A673 (cell line): ENCODE data around the gene IFI44L. TPM values are rescaled to one million over a fixed set of nuclear protein-coding genes. Genes with fewer than 3 reads are reported as not detected.

Experiments used
- BruUV-seq: library from RNA; stranded (reverse); fragments of 400-500 nt; replicated peaks from 2 replicates; lab custom pipeline; 2021; lab: Mats Ljungman, UMichigan
- CTCF ChIA-PET: fragments of 300-600 bp; sonication (Branson Sonifier 250); formaldehyde crosslinking; loops from one replicate; lab custom pipeline; 2022; ENCODE audit warnings: antibody characterized with exemption; lab: Charles Lee
- POLR2A ChIA-PET: fragments of 300-600 bp; sonication (Branson Sonifier 250); formaldehyde crosslinking; loops from one replicate; lab custom pipeline; 2022; ENCODE audit warnings: antibody characterized with exemption; ENCODE audit not compliant: low non-redundant PET; lab: Charles Lee
- DNase-seq: peaks from one replicate; pipeline ENCODE4 v3.0.0-alpha.2; 2015; ENCODE audit warnings: low spot score
- H3K27ac ChIP-seq: fragments of 200-600 bp; sonication (generic); 2 replicates; pipeline ENCODE4 v1.5.1; 2016; ENCODE audit warnings: mixed run types, low read depth, mild to moderate bottlenecking, mixed read lengths, antibody characterized with exemption, low read length; ENCODE audit not compliant: poor library complexity, severe bottlenecking
- H3K27me3 ChIP-seq: fragments of 200-600 bp; sonication (generic); replicated peaks from 2 replicates; pipeline ENCODE4 v1.6.1; 2017; ENCODE audit warnings: mixed run types, low read depth, mild to moderate bottlenecking, mixed read lengths, antibody characterized with exemption, low read length; ENCODE audit not compliant: insufficient read depth, poor library complexity
- H3K36me3 ChIP-seq: fragments of 200-600 bp; sonication (generic); 2 replicates; pipeline ENCODE4 v1.6.1; 2016; ENCODE audit warnings: mixed run types, mild to moderate bottlenecking, mixed read lengths, antibody characterized with exemption, low read length; ENCODE audit not compliant: insufficient read depth, poor library complexity, severe bottlenecking
- H3K4me1 ChIP-seq: fragments of 200-600 bp; sonication (generic); 2 replicates; pipeline ENCODE4 v1.6.1; 2017; ENCODE audit warnings: mixed run types, mild to moderate bottlenecking, mixed read lengths, antibody characterized with exemption, low read length; ENCODE audit not compliant: insufficient read depth, poor library complexity, severe bottlenecking
- H3K4me3 ChIP-seq: fragments of 200-600 bp; sonication (generic); 2 replicates; pipeline ENCODE4 v1.5.1; 2016; ENCODE audit warnings: low read depth, mixed run types, mild to moderate bottlenecking, mixed read lengths, low read length; ENCODE audit not compliant: poor library complexity, severe bottlenecking
- H3K9me3 ChIP-seq: fragments of 200-600 bp; sonication (generic); 2 replicates; pipeline ENCODE4 v1.6.1; 2016; ENCODE audit warnings: mixed run types, low read depth, mild to moderate bottlenecking, mixed read lengths, antibody characterized with exemption, low read length; ENCODE audit not compliant: poor library complexity, severe bottlenecking
- EZH2 ChIP-seq: fragments of 200-600 bp; sonication (generic); IDR thresholded peaks from 2 replicates; pipeline ENCODE4 v1.6.1; 2017; ENCODE audit warnings: borderline replicate concordance, low read depth, mild to moderate bottlenecking, mixed read lengths, antibody characterized with exemption, low read length; ENCODE audit not compliant: poor library complexity, severe bottlenecking
- intact Hi-C: fragments of 100-400 bp; cut with micrococcal nuclease; formaldehyde crosslinking; loops from one replicate; pipeline ENCODE4 v1.10.0; 2022; ENCODE audit not compliant: unreplicated experiment
- total RNA-seq: library from RNA; stranded (reverse); gene quantifications from 2 replicates; pipeline ENCODE4 v1.2.3, GENCODE V29; 2021
- TF ChIP-seq, protein P1 (sequence below): fragments of 300-800, 200-600 bp; sonication (generic); conservative IDR thresholded peaks from 2 replicates; pipeline ENCODE4 v1.5.1; 2017; ENCODE audit warnings: low read depth, mild to moderate bottlenecking, antibody characterized with exemption, low read length, moderate library complexity, mixed read lengths

Gene IFI44L
- total RNA-seq, 1 experiment from 2014 or later: 7.5 TPM

DNA sequence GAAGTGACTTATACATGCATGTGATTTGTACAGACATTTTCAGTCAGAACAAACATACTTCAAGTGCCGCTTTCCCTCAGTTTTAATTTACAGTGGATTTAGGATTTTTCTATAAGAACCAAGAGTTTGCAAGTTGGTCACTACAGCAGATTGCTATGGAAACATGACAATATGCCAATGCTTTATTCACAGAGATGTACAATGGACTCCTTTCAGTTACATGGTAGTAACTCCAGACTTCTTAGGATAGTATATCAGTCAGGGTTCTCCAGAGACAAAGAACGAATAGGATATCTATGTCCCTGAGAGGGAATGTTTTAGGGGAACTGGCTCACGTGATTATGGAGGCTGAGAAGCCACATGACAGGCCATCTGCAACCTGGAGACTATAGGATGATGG lies 56.7 kb downstream of the IFI44L start:
- CTCF ChIA-PET: no interaction called here
- TF ChIP-seq EZH2: no peak
- TF ChIP-seq, protein P1, sequence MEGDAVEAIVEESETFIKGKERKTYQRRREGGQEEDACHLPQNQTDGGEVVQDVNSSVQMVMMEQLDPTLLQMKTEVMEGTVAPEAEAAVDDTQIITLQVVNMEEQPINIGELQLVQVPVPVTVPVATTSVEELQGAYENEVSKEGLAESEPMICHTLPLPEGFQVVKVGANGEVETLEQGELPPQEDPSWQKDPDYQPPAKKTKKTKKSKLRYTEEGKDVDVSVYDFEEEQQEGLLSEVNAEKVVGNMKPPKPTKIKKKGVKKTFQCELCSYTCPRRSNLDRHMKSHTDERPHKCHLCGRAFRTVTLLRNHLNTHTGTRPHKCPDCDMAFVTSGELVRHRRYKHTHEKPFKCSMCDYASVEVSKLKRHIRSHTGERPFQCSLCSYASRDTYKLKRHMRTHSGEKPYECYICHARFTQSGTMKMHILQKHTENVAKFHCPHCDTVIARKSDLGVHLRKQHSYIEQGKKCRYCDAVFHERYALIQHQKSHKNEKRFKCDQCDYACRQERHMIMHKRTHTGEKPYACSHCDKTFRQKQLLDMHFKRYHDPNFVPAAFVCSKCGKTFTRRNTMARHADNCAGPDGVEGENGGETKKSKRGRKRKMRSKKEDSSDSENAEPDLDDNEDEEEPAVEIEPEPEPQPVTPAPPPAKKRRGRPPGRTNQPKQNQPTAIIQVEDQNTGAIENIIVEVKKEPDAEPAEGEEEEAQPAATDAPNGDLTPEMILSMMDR: no peak
- intact Hi-C loops: loop anchor here (1.0 to 2.0 kb wide), 3 partner anchors 60 to 547 kb away; no protein-coding TSS in a partner anchor

DNA sequence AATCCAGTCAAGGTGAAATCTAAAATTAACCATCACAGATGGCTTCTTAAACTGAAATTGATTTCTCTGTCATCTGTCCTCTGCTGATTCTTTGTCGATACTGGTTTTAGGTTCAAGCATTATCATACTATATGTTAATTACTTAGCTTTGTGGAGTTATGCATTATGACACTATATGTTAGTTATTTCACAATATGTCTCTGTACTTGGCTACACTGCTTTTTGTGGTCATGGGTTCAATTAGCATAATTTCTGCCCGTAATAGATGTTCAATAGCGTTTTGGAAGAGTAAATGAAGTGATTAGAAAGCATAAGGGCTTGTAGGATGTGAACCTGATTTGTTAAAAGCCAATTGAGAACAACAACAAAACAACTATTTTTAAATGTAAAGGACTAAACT lies 57.5 kb downstream of the IFI44L start:
- no TSS peak for BruUV-seq
- Histone ChIP-seq H3K27me3 (no peaks in the 10 kb centered on the region), H3K4me3 (no peak overlapping the region), H3K27ac (no peak overlapping the region), H3K9me3 (no peaks in the 10 kb centered on the region), H3K36me3 (no peaks in the 10 kb centered on the region), H3K4me1 (no peaks in the 10 kb centered on the region)
- ChIA-PET POLR2A (no interaction called here), CTCF (no interaction called here)
- intact Hi-C loops: loop anchor here (2.0 kb wide), 1 partner anchor 533 kb away; no protein-coding TSS in a partner anchor
- TF ChIP-seq, protein P1: no peak
- no peak for TF ChIP-seq EZH2
- no peak for DNase-seq

More for the DNA sequence above, 56.7 kb downstream of the IFI44L start:
- no peaks in the 10 kb centered on the region for H3K27me3 ChIP-seq
- H3K9me3 ChIP-seq: no peaks in the 10 kb centered on the region
- H3K36me3 ChIP-seq: no peaks in the 10 kb centered on the region
- POLR2A ChIA-PET: no interaction called here
- no peak overlapping the region for H3K27ac ChIP-seq
- DNase-seq: no peak
- no peaks in the 10 kb centered on the region for H3K4me1 ChIP-seq
- H3K4me3 ChIP-seq: no peak overlapping the region
- BruUV-seq: no TSS peak

DNA sequence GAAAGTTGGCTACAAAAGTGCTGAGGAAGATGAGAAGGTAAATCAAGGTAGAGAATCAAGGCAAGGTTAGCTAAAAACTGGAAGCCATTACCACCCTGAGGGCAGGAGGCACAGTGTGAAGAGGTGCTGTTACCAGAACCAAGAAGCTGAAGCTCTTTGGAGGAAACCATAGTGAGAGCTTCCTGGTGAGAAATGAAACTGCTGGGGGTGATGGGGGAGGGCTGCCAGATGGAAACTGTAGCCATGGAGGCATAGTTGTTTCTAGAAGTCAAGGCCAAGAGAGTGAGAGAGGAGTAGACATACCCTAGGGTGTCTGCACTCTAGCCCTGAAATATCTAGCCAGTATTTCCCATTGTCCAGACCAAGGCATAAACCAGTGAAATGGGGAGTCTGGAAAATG lies 58.1 kb downstream of the IFI44L start:
- ChIA-PET POLR2A (no interaction called here), CTCF (no interaction called here)
- Histone ChIP-seq H3K27me3 (no peaks in the 10 kb centered on the region), H3K27ac (no peak overlapping the region), H3K4me3 (no peak overlapping the region), H3K36me3 (no peaks in the 10 kb centered on the region), H3K4me1 (no peaks in the 10 kb centered on the region), H3K9me3 (no peaks in the 10 kb centered on the region)
- BruUV-seq: no TSS peak
- intact Hi-C loops: no loop called here
- no peak for DNase-seq
- no peak for TF ChIP-seq EZH2
- TF ChIP-seq, protein P1: no peak
